ENCODE measurements around the gene IRF9. TPM values are rescaled to one million over a fixed set of nuclear protein-coding genes. Genes with fewer than 3 reads are reported as not detected.
A peak's percentile ranks its signal among the peaks of the same experiment; 100 is the strongest.

IRF9 gene
- total and polyA plus RNA-seq, 2 of the 13 experiments (the other 11 are each of a cell fraction or from before 2014, with no cell fraction given) = 14.9 to 49.7 TPM

- TF ChIP-seq, protein P1, sequence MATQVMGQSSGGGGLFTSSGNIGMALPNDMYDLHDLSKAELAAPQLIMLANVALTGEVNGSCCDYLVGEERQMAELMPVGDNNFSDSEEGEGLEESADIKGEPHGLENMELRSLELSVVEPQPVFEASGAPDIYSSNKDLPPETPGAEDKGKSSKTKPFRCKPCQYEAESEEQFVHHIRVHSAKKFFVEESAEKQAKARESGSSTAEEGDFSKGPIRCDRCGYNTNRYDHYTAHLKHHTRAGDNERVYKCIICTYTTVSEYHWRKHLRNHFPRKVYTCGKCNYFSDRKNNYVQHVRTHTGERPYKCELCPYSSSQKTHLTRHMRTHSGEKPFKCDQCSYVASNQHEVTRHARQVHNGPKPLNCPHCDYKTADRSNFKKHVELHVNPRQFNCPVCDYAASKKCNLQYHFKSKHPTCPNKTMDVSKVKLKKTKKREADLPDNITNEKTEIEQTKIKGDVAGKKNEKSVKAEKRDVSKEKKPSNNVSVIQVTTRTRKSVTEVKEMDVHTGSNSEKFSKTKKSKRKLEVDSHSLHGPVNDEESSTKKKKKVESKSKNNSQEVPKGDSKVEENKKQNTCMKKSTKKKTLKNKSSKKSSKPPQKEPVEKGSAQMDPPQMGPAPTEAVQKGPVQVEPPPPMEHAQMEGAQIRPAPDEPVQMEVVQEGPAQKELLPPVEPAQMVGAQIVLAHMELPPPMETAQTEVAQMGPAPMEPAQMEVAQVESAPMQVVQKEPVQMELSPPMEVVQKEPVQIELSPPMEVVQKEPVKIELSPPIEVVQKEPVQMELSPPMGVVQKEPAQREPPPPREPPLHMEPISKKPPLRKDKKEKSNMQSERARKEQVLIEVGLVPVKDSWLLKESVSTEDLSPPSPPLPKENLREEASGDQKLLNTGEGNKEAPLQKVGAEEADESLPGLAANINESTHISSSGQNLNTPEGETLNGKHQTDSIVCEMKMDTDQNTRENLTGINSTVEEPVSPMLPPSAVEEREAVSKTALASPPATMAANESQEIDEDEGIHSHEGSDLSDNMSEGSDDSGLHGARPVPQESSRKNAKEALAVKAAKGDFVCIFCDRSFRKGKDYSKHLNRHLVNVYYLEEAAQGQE (IDR thresholded peaks at IDR 0.05; ENCODE audit: borderline replicate concordance in 1 of 2, low read depth in 1 of 2, low read length in 2 of 2) = no peak
- TF ChIP-seq ZNF235 (CRISPR knock-in tag; IDR thresholded peaks at IDR 0.05; ENCODE audit: borderline replicate concordance) = no peak
- TF ChIP-seq HNRNPL (IDR thresholded peaks at IDR 0.05; ENCODE audit: low read depth, low read length) = no peak
- peak; percentile 32; the same call in 1 of the 2 replicates for TF ChIP-seq ZNF180 (CRISPR knock-in tag; IDR thresholded peaks at IDR 0.05; ENCODE audit: borderline replicate concordance, low read depth)
- no peak for TF ChIP-seq KLF11 (CRISPR knock-in tag; IDR thresholded peaks at IDR 0.05)
- peak; percentile 71; the same call in 1 of the 2 replicates for TF ChIP-seq ISX (CRISPR knock-in tag; conservative IDR thresholded peaks at IDR 0.05)
- no peak; the same call in none of the 2 replicates for TF ChIP-seq RNF2 (conservative IDR thresholded peaks at IDR 0.05; ENCODE audit: low read depth)
- no peak for TF ChIP-seq SIX1 (CRISPR knock-in tag; IDR thresholded peaks at IDR 0.05; ENCODE audit: borderline replicate concordance)
- TF ChIP-seq, protein P2, sequence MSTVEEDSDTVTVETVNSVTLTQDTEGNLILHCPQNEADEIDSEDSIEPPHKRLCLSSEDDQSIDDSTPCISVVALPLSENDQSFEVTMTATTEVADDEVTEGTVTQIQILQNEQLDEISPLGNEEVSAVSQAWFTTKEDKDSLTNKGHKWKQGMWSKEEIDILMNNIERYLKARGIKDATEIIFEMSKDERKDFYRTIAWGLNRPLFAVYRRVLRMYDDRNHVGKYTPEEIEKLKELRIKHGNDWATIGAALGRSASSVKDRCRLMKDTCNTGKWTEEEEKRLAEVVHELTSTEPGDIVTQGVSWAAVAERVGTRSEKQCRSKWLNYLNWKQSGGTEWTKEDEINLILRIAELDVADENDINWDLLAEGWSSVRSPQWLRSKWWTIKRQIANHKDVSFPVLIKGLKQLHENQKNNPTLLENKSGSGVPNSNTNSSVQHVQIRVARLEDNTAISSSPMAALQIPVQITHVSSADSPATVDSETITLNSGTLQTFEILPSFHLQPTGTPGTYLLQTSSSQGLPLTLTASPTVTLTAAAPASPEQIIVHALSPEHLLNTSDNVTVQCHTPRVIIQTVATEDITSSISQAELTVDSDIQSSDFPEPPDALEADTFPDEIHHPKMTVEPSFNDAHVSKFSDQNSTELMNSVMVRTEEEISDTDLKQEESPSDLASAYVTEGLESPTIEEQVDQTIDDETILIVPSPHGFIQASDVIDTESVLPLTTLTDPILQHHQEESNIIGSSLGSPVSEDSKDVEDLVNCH (CRISPR knock-in tag; IDR thresholded peaks at IDR 0.05) = no peak
- no peak for TF ChIP-seq ZNF263 (CRISPR knock-in tag; IDR thresholded peaks at IDR 0.05)
- no peak for TF ChIP-seq ZMYM4 (CRISPR knock-in tag; IDR thresholded peaks at IDR 0.05)
- no peak for TF ChIP-seq ZBTB49 (CRISPR knock-in tag; IDR thresholded peaks at IDR 0.05; ENCODE audit: borderline replicate concordance)
- TF ChIP-seq EED (CRISPR knock-in tag; IDR thresholded peaks at IDR 0.05) = no peak
- no peak for TF ChIP-seq NCOA1 (CRISPR knock-in tag; IDR thresholded peaks at IDR 0.05)
- no peak for TF ChIP-seq ZBTB7B (CRISPR knock-in tag; IDR thresholded peaks at IDR 0.05)
- no peak for TF ChIP-seq ZNF10 (CRISPR knock-in tag; IDR thresholded peaks at IDR 0.05; ENCODE audit: borderline replicate concordance, low read depth)
- TF ChIP-seq FOSL2 (CRISPR knock-in tag; IDR thresholded peaks at IDR 0.05) = no peak
- no peak; the same call in 1 of the 2 replicates for TF ChIP-seq KDM5B (CRISPR knock-in tag; IDR thresholded peaks at IDR 0.05; ENCODE audit: borderline replicate concordance)
- TF ChIP-seq MIER3 (CRISPR knock-in tag; IDR thresholded peaks at IDR 0.05; ENCODE audit: borderline replicate concordance) = no peak
- TF ChIP-seq ARNT (IDR thresholded peaks at IDR 0.05) = no peak
- TF ChIP-seq ARID2 (CRISPR knock-in tag; IDR thresholded peaks at IDR 0.05; ENCODE audit: borderline replicate concordance) = no peak
- no peak for TF ChIP-seq ZNF260 (CRISPR knock-in tag; IDR thresholded peaks at IDR 0.05; ENCODE audit: borderline replicate concordance, low read depth)
- TF ChIP-seq MED8 (CRISPR knock-in tag; IDR thresholded peaks at IDR 0.05; ENCODE audit: insufficient replicate concordance) = no peak
Observed at GRCh38 chr14:24113379-24113800, 47.7 kb upstream of the IRF9 start (continued).

Data from HepG2 (cell line).